HG02623 (cell line): Measurements from ENCODE around the gene FBXO9.
"Not testable (repeated sequence)": the region's sequence is repeated elsewhere in the genome, so short reads cannot be mapped to it uniquely, and the experiment has no call there.

Experiments
- ATAC-seq: cut with Tn5 transposase; IDR thresholded peaks from one replicate; pipeline ENCODE4 v1.9.1; 2021; ENCODE audit warnings: moderate library complexity; ENCODE audit not compliant: unreplicated experiment

The FBXO9 gene

DNA sequence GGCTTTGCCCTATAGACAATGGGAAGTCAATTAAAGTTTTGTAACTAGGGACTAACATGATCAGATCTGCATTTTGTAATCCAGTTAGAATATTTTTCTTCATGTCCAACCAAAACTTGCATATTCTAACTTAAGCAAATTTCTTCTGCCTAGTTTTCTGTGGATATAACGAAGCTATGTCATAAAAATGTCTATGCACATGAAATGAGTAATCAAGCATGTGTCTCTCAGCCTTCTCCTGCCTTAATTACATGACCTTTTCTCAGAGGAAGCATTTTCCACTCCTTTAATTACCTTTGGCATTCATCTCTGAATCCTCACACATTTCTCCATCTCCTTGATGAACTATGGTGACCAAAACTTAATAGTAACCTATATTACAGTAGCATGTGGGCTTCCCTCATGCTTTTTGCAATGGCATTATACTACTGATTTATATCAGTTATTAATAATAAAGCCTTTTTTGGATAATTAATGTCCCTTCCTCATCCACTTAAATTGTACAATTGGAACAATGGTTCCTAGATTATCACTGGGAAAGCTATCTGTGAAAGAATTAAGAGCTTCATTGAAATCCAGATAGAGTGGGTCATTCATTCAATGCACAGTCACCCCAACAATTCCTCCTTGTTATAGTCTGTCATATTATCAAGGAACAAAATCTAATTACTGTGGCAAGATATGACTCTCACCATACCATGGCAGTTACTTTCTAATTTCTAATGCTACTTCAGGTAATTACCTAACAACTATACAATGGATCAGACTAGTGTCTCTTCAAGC, 19.1 kb upstream of the FBXO9 start:
- ATAC-seq, result no peak

DNA sequence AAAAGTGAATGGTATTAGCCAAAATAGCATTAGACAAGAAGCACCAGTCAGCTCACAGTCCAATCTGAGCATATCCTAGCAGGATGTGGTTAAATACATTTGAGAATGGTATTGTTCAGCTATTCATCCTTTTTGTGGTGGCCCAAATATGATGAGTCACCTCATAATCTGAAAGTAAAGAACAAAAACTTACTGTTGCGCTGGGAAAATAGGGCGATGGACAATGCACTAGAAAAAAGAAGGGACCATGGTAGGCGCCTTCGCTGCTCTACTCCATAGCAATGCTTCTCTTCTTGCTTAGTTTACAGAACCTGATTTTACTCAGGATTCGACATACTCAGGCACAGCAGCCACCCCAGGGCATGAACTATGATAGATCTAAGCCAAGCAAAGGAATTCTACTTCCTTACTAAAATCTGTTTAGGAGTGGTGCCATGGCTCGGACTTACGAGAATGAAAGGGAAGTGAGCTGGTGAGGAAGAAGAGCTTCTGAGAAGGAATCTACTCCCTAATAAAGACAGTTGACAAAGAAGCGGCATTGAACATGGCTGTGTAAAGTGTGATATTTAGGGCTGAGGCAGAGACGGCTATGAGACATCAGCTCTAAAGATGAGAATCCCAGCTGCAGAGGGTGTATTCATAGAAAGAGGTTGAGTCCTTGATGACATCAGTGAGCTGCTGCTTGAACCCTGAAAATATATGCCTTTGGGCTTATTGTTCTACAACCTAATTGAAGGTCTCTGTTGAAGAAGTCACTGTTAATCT, 16.6 kb upstream of the FBXO9 start:
- ATAC-seq, result peak; percentile 86

DNA sequence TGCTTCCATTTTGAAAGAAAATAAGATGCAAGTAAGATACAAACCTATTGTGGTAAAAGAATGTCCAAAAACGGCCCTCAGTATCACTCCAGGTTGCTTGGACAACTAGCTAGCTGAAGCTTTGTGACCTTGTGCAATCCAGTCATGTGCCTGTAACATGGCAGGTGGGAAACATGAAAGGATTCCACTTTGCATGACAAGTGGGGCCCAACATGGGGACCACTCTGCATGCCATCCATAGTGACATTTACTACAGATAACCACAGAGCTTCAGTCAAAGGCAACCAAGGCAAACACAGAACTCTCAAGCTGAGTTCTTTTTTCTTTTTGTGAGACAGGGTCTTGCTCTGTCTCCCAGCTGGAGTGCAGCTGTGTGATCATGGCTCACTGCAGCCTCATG, 15.8 kb upstream of the FBXO9 start:
- ATAC-seq, result no peak

DNA sequence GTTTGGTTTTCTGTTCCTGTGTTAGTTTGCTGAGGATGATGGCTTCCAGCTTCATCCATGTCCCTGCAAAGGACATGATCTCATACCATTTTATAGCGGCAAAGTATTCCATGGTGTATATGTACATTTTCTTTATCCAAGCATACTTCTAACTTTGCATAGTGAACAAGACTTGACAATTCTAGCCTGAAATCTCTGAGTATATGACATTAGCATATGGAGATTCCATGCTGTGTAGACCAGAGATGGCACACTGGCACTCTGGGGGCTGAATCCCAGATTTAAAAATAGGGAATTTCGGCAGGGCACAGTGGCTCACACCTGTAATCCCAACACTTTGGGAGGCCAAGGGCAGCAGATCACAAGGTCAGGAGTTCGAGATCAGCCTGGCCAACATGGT, 13.1 kb upstream of the FBXO9 start:
- ATAC-seq, result not testable (repeated sequence)

DNA sequence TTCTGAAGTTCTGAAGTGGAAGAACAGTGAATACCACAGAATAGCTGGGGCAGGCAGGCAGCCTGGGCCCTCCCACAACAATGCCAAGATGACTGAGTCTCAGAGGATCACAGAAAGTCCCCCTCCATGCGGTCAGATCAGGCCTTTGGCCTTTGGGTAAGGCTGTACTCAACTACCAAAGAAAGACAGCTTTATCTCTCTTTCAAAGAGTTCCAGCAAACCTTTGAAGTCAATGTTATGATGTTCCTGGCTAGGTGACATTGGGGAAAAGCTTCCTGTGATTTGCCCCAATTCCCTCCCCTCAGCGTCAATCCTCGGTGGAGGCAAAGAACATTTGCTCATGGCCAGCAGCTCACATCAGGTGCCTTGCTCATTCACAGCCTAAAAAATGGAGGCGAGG, 10.7 kb upstream of the FBXO9 start:
- ATAC-seq, result no peak

DNA sequence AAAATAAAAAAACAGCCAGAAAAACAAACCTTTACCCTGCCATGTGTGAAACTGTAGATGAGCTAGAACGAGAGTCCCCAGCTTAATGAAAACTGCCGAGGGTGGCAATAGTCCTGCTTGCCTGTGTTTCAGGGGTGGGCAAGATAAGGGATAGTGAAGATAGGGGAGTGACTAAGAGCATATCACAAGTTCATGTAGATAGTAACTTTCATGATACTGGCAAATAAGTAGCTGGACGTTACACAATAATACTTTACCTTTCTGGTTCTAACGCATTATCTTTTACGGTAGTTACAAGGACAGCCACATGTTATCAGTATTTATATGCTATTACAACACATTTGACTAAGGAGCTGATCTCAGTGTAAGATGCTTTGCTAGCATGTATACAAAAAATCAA, 9.3 kb upstream of the FBXO9 start:
- ATAC-seq, result no peak

DNA sequence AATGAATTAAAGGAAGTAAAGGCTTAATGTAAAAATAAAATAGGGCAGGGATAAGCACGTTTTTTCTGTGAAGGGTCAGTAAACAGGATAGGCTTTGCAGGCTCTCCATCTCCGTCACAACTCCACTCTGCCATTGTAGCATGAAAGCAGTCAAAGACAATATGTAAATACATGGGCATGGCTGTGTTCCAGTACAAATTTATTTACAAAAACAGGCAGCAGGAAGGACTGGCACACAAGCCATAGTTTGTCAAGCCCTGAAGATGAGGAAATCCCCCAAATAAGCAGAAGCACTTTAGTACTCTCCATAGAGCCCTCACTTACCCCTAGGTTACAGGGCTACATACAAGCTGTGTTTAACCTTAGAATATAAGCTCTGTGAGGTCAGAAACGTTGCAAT, 8.9 kb upstream of the FBXO9 start:
- ATAC-seq, result no peak

DNA sequence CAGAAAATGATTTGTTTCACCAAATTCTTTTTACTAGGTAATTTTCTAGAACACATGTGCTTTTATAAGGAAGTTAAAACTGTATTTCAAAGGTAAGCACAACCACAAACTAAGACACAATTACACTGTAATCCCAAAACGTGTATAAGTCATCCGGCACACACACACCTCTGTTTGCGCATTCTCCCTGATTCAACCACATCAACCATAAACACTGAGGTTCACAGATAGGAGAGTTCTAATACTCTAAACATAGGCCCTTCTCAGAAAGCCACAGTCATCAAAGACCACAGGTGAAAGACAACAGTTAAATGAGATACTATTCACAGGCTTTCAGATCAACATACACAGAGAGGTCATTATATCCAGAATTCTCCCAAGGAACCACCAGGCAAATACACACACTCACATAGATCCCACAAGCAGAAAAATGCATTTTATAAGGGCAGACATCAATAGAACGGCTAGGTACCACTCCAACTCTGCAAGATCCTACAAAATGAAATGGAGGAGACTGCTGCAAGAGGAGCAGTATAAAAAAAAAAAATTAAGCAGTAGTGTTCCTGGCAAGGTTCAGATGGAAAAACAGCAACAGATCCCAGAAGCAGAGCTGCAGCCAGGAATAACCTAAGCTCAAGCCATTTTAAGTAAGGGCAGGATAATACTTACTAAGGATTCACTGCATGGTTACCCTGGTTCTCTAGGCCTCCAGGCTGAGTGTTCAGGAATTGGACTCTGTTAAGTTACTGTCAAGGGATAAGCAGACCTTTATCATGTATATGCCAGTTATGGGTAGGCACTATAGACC, 6.6 kb upstream of the FBXO9 start:
- ATAC-seq, result no peak

DNA sequence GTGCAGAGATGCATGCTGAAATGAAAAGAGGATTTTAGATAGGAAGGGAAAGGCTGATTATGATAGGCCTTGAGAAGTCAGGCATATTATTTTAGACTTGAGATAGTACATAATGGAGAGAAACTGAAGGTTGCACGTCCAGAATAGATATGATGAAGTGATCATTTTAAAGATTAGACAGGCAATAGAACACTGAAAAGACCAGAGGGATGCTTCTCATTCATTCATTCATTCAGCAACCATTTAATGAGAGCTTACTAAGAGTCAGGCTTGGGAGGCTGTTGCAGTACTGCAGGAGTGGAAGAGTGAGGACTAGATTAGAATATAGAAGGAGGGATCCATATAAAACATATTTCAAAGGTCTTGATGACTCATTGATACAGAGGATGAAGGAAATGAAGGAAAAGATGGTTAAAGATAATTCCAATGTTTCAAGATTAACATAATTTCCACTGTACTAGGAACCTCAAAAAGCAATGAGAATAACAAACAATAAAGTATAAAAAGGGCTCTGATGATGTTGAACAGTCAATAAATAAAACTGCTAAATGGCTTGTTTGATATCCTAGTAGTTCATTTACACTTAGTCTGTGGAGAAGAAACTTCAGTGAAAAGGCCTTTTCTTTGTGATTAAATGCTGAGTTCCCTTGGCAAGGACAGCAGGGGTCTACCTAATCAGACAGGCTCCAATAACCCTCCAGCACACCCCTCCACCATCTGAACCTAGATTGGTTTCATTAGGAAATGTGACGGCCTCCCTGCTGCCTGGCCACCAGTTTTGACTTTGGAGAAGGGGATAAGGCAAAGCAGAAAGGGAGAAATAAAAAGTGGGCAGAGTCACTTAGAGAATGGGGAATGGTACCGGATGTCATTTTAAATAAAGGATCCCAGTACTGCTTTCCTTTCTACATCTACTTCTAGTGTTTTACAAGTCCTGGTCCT, 5.3 kb upstream of the FBXO9 start:
- ATAC-seq, result no peak

DNA sequence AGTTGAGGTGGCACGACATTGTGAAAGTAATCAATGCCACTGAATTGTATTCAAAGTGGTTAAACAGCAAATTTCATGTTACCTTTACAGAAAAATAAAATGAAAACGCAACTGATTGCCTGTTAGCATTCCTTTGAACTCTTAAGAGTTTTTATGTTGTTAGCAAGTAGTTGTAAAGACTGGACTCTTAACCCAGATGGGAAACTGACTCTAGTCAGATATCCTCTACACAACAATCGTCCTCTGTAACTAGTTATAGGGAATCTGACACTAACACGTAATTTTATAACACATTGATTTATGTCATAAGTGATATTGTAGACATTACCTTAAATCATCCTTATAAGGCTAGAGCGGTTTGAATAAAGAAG, 3.0 kb upstream of the FBXO9 start:
- ATAC-seq, result no peak

DNA sequence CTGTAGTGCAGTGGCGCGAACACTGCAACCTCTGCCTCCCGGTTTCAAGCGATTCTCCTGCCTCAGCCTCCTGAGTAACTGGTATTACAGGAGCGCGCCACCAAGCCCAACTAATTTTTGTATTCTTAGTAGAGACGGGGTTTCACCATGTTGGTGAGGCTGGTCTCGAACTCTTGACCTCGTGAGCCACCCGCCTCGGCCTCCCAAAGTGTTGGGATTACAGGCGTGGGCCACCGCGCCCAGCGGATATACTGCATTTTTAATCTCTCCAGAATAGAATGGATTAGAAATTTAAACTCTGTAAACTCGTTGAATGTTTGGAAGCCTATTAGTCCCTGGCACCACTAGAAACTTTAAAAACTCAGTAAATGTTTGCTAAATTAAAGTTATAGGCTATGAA, 949 bp upstream of the FBXO9 start:
- ATAC-seq, result not testable (repeated sequence)

DNA sequence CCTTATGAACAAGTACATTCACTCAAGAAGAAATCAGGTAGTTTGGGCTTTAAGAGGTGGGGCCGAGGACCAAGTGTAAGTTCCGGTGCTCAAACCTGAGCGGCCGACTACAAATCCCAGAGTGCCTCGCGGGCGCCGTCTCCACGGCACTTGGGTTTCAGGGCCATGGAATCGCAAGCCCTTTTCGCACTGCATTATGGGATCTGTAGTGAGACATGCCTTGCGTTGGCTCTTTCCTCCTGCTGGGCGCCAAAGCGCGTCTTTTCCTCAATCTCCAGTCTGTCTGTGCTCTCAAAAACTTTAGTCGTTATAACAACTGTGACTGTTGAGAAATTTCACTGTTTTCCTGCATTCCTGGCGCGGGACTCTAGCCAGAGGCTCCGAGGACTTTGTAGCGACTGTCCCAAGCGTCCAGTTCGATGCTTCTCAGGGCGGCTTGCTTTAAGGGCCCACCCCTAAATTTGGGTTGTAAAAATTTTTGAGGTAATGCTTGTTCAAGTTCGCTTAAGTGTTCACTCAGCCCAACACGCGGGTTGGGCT, 408 bp upstream of the FBXO9 start:
- ATAC-seq, result peak; percentile 73

DNA sequence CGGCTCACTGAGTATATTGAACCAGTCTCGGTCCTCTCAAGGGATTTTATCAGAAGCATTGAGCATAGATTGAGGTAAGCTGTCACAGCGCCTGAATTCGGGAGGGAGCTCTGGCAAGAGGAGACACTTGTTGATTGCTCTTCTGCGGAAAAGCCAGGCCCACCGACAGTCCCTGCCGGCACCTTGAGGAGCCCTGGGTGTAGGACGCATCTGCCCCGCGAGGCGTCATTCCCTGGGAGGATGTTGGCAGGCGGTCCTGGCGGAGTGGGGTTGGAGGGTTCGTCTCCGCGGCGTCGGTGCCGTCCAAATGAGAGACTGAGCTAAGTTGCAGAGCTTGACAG, 843 bp downstream of the FBXO9 start:
- ATAC-seq, result no peak

DNA sequence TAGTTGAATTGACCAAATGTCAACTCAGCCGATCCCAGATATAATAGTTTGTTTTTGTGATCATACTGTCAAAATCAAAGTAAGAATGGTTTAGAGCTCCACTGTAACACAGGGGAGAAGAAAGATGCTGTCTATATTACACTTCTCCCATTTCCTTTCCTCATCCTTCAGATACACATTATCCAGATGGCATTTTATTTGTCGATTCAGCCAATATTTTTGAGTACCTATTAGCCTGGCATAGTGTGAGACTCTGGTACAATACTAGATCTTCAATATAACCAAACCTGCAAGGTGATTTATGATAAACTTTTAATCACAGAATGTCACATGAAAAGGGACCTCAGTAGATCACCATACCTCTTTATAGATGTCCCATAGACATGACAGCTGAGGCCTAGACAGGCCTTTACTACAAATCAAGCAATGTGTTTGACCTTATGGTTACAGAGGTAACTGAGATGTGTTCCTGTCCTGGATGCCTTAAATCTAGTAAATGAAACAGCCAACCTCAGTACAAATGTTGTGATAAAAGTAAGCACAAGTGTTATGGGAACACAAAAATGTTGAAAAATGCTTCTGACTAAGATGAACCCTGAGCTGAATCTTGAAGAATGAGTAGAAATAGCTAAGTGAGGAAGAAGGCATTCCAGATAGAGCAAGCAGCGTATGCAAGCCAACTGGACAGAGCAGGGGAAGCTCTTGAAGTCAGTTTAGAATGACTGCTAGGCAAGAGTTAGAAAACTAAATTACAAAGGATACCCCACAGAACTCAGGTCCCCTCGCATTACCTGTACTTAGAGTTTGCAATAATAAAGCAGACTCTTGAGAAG, 1.9 kb downstream of the FBXO9 start:
- ATAC-seq, result no peak

DNA sequence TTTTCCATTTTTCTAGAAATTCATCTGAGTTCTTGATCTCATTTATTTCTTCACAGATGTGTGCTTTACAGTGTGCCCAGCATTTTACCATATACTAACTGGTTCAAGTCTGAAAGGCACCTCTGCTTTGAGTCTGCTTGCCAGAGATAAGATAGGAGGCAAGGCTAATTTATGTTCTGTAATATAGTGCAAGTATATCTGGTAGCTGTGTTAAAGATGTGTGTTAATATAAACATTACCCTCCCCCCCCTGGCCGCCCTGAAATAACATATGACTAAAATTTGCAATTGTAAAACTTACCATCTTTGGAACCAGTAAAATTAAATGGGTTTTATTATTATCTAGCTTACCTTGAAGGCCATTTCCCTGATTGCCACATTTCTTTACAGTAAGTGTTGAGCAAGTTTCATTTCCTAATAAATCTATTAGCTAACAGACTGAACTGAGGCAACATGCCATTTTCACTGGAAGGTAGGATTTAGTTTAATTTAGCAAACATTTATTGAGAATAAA, 2.7 kb downstream of the FBXO9 start:
- ATAC-seq, result no peak

DNA sequence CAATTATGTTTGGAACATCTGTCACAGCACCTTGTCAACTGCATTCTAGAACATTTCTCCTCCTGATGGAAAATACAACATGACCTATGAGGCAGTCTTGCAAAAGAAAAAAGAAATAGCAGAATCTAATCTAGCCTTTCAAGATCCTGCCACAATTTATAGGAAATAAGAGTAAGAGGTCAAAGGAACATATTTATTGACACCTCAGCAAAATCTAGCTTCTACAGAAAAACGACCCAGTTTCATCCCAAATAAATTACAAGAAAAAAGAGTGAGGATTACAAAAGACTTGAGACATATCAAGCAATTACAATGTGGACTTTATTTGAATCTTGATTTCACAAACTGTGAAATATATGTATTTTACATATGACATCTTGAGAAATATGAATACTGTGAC, 4.2 kb downstream of the FBXO9 start:
- ATAC-seq, result no peak

DNA sequence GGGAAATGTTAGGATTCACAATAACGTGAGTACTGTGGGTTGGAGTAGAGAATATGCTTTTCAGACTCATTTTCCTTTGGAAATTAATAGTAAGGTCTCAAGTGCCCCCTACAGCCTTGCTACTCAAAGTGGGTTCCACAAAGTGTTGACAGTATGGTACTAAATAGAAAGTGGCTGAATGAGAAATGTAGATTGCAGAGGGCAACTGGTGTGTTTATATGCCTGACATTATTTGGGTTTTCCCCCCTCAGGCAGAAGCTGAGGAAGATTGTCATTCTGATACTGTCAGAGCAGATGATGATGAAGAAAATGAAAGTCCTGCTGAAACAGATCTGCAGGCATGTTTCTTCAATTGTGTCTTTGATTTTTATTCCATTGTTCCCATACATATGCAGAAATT, 5.6 kb downstream of the FBXO9 start:
- peak; percentile 75 for ATAC-seq

DNA sequence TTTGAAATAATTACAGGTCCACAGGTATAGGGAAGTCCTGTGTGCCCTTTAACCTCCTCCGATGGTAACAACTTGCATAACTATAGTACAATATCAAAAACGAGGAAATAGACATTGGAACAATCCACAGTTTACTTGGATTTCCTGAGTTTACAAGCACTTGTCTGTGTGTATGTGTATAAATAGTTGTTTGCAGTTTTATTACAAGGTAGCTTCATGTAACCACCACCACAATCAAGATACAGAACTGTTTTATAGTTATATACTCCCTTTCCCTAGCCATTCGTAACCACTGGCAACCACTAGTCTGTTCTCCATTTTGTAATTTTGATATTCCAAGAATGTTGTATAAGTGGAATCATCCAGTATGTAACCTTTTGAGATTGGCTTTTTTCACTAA, 9.1 kb downstream of the FBXO9 start:
- no peak for ATAC-seq

DNA sequence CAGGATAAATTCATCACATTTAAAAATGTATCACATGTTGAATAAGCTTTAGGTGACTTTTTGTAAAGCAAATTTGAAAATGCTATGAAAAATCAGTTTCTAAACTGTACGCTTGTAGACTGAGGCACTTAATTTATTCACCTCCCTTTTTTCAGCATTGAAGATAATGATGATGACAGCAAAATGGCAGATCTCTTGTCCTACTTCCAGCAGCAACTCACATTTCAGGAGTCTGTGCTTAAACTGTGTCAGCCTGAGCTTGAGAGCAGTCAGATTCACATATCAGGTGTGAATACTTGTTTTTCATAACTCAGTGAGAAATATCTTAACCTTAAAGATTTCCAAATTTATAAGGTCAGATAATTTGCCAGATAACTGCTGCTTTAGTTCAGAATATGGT, 15.6 kb downstream of the FBXO9 start:
- no peak for ATAC-seq
